WTC11 (cell line): ENCODE data around the gene TOM1L2.

Source experiments
- AFF4 ChIP-seq: sonication (generic); formaldehyde crosslinking; IDR thresholded peaks from 2 replicates; pipeline ENCODE4 v1.8.1; 2023; ENCODE audit warnings: mild to moderate bottlenecking, missing genetic modification reagents, borderline replicate concordance
- CREB1 ChIP-seq: sonication (generic); formaldehyde crosslinking; IDR thresholded peaks from 2 replicates; pipeline ENCODE4 v1.8.0; 2023; ENCODE audit warnings: mild to moderate bottlenecking, missing genetic modification reagents
- CTCF ChIP-seq: fragments of 200-600 bp; IDR thresholded peaks from 2 replicates; pipeline ENCODE4 v1.8.0; 2022; ENCODE audit warnings: antibody characterized with exemption
- E2F5 ChIP-seq: sonication (generic); formaldehyde crosslinking; IDR thresholded peaks from 2 replicates; pipeline ENCODE4 v1.8.1; 2022; ENCODE audit warnings: mild to moderate bottlenecking, moderate library complexity, missing genetic modification reagents
- MLX ChIP-seq: sonication (generic); formaldehyde crosslinking; IDR thresholded peaks from 2 replicates; pipeline ENCODE4 v1.8.1; 2023; ENCODE audit warnings: mild to moderate bottlenecking, missing genetic modification reagents, moderate library complexity
- ZBTB43 ChIP-seq: sonication (generic); formaldehyde crosslinking; IDR thresholded peaks from 2 replicates; pipeline ENCODE4 v1.8.1; 2023; ENCODE audit warnings: mild to moderate bottlenecking, missing genetic modification reagents
- ZNF219 ChIP-seq: sonication (generic); formaldehyde crosslinking; IDR thresholded peaks from 2 replicates; pipeline ENCODE4 v1.8.0; 2023; ENCODE audit warnings: missing genetic modification reagents, mild to moderate bottlenecking, borderline replicate concordance

- TF ChIP-seq ZBTB43 (CRISPR knock-in tag) (no peak), E2F5 (CRISPR knock-in tag) (no peak), CTCF (no peak), ZNF219 (CRISPR knock-in tag) (no peak), AFF4 (CRISPR knock-in tag) (no peak), CREB1 (no peak), MLX (CRISPR knock-in tag) (no peak)
Observed at GRCh38 chr17:17807440-17807839, 164.8 kb downstream of the TOM1L2 start.
